Stromal cell of bone marrow (primary cell): Measurements from ENCODE around the gene ITGB4.

Source experiments
- DNase-seq: peaks from one replicate; pipeline ENCODE4 v3.0.0-alpha.2; 2012; ENCODE audit warnings: low read depth

Gene ITGB4

DNA sequence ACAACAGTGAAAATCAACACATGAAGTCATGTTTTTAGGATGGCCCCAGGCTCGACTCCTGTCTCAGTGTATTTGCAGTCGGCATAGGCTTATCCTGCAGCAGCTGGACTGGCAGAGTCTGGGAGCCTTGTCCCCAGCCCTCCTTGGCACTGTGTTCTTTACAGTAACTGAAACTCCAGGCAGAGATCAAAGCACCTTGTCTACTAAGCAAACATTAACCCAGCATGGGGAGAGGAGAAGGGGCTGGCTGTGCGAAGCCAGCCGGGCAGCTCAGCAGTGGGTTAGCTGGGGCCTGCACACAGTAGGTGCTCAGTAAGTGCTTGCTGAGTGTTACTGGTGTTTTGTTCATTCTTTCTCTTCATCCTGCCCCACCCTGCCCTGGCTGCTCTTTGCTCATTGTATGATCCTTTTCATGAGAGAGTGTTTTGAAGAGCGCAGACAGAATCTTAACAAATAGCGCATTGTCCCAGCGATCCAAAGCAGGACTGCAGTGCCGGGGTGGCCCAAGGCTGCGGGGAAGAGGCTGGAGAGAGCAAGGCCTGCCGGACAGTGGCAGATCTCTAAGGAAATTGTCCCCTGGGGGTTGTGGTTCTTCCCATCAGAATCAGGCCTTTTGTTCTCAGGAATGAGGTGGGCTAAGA, 23.5 kb upstream of the ITGB4 start:
- no peak for DNase-seq

DNA sequence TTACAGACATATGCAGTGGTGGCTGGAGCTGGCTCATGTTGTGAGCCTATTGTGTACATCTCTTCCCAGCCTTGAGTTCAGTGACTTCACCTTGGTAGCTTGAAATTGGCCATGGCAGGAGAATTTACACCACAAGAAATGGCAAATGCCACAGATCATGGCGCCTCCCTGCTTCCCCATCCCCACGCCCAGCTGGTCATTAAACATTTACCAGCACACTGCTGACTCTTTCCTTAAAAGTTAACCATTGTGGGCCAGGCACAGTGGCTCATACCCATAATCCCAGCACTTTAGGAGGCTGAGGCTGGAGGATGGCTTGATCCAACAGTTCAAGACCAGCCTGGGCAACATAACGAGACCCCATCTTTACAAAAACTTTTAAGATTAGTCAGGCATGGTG, 22.6 kb upstream of the ITGB4 start:
- DNase-seq = no peak

DNA sequence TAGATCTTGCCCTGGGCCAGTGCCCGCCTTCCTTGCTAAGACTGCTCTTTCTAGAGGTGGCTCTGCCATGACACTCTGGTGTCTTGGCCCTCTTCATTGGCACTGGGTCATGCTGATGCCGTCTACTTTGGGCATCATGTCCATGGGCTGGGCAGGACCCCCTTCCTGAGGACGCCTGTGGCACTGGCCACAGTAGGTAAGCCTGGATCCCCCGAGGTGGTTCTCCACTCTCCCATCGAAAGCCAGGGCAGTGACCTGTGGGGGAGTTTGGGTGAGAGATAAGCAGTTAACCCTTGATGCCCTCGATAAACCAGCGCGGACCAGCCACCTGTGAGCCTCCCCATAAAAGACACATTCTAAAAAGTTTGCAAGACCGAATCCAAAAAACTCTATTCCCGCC, 20.0 kb upstream of the ITGB4 start:
- no peak for DNase-seq

DNA sequence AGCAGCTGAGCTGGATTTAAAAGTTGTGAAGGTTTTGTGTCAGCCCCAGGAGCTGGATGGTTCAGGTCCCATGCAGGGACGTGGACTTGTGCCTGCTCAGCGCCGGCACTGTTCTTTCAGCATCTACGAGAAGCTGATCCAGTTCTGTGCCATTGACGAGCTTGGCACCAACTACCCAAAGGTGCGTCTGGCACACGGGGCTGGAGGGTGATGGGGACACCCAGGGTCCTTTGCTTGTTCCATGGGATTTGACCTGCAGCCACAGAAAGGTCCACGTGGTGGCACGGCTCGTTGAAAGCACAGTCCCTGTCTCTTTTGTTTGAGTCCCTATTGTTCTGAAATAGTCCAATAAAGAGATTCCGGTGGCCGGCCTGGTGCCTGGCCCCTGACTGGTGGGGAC, 18.1 kb upstream of the ITGB4 start:
- DNase-seq = no peak

GRCh38 chr17:75703591-75703990, 17.7 kb upstream of the ITGB4 start:
- no peak for DNase-seq

GRCh38 chr17:75704963-75705875, 16.0 kb upstream of the ITGB4 start:
- DNase-seq = no peak

DNA sequence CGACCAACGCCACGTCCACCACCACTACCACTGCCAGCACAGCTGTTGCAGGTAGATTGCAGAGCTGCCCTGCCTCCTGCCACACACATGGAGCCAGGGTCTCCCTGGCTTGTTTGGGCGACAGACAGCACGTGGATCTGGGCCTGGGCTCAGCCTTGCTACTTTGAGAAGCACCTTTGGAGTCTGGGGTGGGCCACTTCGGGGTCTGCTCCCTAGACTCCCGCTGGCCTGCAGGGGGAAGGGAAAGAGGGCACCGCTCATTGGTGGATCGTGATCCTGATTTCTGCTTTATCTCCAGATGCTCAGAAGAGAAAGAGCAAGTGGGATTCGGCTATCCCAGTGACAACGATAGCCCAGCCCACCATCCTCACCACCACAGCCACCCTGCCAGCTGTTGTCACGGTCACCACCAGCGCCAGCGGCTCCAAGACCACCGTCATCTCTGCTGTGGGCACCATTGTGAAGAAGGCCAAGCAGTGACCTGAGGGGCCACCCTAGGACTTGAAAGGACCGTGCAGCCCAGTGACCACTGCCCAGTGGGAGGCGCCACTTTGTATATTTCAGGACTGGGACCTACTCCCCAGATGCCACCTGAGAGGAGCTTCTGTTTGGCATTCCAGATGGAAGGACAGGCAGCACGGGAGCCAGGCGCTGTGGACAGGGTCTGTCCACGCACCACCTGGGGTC, 15.1 kb upstream of the ITGB4 start:
- DNase-seq = no peak

DNA sequence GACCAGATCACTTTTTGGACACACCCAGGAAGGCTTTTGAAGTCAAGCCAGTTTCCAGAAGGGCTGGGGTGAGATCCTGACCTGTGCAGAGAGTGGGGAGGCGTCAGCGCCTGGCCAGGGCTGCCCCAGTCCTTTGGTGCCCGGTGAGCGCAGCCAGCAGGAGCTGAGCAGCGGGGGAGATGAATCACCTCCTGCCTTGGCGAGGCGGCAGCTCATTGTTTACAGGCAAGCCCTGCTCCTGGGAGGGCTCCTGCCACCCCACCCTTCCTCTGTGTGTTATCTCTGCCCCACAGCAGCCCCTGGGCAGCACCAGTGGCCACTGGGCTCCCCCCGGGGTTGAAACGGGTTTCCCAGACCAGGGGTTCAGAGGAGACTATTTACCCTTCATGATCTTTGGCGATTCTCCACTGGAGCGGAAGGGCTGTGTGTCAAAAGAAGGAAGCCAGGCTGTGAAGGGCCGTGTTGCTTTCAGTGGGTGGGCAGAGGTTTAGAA, 14.1 kb upstream of the ITGB4 start:
- DNase-seq = no peak

DNA sequence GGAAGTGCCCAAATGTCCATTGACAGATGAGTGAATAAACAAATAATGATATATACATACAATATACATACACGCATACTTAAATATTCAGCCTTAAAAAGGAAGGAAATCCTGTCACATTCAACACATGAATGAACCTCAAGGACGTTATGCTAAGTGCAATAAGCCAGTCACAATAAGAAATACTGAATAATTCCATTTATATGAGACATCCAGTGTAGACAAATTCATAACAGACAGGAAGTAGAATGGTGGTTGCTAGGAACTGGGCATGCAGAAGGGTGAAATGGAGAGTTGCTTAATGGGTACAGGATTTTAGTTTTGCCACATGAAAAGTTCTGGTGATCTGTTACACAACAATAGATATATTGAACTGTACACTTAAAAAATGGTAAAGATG, 8.8 kb upstream of the ITGB4 start:
- no peak for DNase-seq

DNA sequence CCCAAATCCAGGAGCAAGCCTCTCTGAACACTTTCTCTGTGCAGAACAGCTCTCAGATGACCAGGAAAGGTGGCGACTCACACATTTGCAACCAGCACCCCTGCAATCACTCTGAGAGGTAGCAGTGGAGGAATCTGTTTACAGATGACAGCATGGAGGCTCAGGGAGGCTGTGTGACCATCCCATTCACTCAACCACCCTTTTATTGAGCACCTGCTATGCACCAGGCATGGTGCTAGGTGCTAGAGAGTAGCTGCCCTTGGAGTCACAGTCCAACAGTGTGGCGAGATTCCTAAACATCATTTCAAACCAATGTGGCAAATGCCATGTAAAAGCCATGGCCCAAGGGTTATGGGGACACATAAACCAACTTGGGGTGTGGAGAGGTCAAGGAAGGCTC, 1.5 kb upstream of the ITGB4 start:
- no peak for DNase-seq

- DNase-seq = no peak
Observed at GRCh38 chr17:75721463-75722011, 278 bp downstream of the ITGB4 start.

DNA sequence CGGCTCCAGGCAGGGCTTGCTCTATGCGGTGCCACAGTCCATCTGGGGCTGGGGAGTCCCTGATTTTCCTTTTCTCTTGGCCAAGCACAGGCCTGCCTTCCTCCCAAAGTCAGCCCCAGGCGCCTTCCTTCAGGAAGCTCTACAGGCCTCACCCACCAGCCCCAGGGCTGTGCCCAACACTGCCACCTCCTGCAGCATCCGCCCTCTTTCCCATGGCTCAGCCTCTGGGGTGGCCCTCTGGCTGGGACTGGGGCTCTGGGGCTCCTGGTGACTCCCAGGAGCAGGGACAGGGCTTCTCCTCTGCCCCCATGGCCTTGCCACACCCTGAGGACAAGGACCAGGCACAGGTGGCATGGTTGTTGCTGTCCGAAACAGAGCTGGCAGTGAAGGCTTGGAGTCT, 817 bp downstream of the ITGB4 start:
- DNase-seq = no peak

- no peak for DNase-seq
Observed at GRCh38 chr17:75722542-75723095, 1.4 kb downstream of the ITGB4 start.

DNA sequence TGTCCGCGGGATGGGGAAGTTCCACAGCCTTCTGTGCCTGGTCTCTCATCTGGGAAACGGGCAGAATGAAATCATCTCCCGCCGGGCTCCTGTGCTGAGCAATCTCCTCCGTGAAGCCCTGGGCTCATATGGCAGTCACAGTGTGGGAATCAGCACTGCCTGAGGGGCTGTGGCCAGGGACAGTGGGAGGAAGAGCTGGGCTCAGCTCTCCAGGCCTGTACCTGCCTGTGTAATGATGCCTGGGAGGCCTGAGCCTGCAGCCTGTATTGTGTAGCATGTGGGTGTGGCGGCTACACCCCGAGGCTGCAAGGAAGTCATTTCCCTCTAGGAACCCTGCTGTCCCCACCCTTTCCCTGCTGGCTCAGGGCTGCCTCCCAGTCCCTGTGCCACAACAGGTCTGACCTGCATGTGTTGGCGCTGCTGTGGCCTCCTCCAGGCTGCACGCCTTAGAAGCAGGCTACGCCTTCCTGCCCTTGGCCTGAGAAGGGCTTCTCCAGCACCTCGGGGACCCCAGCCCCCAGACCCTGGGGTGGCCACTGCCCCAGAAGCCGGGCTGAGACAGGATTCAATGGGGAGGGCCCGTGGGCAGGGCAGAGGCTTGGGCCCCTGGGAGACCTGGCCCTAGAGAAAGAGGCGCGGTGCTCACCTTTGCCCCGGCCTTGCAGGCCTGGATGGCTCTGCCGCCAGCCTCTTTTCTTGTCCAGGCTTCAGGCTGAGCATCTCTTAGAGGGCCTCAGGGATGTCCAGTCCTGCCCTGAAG, 2.1 kb downstream of the ITGB4 start:
- no peak for DNase-seq

DNA sequence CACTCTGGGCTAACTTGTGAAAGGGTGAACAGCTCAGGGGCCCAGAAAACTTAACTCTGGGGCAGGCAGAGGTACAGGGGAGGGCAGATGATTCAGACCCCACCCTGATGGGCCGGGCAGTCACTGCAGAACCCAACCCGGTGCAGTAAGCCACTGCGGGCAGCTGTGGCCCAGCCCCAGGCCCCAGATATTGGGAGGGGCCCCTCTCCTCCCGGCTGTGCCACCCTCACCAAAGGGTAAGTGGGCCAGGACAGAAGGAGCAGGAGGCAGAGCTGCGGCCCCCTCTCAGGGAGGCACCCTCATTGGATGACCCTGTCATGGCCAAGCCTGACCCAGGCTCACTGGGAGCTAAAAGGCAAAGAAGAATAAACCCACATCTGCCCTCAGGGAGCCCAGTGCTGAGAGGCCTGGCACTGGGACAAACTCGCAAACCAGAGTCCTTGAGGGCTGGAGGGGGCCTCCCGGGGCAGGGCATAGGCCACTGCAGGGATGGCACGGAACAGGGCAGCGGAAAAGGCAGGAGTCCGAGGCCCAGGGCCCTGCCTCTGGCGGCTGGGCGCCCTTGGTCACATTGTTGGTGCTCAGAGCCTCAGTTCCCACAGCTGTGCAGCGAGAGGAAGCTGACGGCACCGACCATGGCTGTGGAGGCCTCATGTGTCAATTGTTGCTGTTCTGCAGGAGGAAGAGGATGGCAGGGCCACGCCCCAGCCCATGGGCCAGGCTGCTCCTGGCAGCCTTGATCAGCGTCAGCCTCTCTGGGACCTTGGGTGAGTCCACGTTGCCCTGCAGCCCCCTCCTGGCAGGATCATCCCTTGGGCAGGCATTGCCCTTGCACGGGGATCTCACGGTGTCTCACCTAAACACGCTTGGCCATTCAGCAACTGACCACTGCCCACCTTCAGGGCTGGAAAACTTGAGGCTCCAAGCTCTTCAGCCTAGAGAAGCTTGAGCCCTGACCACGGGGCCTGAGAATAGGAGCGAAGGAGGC, 3.1 kb downstream of the ITGB4 start:
- no peak for DNase-seq

DNA sequence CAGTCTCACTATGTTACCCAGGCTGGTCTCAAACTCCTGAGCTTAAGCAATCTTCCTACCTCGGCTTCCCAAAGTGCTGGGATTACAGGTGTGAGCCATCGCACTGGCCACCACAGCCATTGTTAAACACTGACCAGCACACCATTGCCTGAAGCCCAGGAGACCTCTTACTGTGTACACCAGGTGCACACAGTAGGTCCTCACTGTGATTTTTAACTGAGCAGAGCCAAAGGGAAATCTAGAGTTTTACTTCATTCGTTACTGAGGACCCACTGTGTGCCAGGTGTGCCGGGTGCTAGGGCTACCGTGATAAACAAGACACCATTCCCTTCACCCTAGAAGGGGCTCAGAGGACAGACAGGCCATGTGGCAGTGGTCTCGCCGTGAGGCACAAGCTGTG, 4.2 kb downstream of the ITGB4 start:
- DNase-seq = no peak

DNA sequence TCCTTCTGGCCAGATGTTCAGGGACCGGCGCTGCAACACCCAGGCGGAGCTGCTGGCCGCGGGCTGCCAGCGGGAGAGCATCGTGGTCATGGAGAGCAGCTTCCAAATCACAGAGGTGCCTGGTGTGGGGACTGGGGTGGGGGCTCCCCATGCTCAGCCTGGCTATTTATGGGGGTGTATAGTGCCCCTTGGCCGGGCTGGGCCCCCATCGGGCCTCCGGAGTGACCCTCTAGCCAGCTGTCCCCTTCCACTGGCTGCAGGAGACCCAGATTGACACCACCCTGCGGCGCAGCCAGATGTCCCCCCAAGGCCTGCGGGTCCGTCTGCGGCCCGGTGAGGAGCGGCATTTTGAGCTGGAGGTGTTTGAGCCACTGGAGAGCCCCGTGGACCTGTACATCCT, 6.1 kb downstream of the ITGB4 start:
- no peak for DNase-seq

DNA sequence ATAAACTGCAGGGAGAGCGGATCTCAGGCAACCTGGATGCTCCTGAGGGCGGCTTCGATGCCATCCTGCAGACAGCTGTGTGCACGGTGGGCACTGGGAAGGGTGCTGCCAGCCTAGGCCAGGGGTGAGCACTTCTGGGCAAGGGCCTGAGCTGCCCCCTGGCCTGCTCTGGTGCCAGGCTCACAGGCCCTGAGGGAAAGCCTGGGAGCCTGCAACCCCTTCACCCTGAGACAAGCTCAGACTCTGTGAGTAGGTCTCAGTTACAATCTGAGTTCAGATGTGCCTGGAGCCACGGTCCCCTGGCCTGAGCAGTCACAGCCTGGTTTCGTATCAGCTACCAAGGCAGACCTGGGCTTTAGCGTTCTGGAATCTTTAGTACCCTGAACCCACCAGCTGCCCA, 8.1 kb downstream of the ITGB4 start:
- DNase-seq = no peak

- DNase-seq = no peak
Observed at GRCh38 chr17:75730065-75730464, 8.8 kb downstream of the ITGB4 start.

- DNase-seq = no peak
Observed at GRCh38 chr17:75731086-75731715, 9.9 kb downstream of the ITGB4 start.
